HEK293 (cell line): ENCODE data around the gene GMDS.
"Not testable (repeated sequence)": the region's sequence is repeated elsewhere in the genome, so short reads cannot be mapped to it uniquely, and the experiment has no call there.

ENCODE experiments used
- CTCF ChIA-PET: fragments of 350-600 bp; formaldehyde crosslinking; extraction: SDS; loops from one replicate; lab custom pipeline; 2021; ENCODE audit warnings: antibody characterized with exemption; lab: Yijun Ruan, JAX
- POLR2A ChIA-PET: fragments of 300-600 bp; formaldehyde crosslinking; extraction: SDS; loops from one replicate; lab custom pipeline; 2020; ENCODE audit warnings: antibody characterized with exemption, inconsistent platforms; lab: Yijun Ruan, JAX
- H3K27ac ChIP-seq: fragments of 200-500 bp; sonication (Bioruptor generic); 2 replicates; pipeline ENCODE4 v1.5.1; 2014; ENCODE audit warnings: low read depth, low read length, control low read depth, inconsistent platforms; ENCODE audit errors: extremely low read depth
- H3K36me3 ChIP-seq, 2 experiments: fragments of 200-500 bp in 1 of 2; sonication (Bioruptor generic) in 1 of 2; 1 replicate in 1 of 2; 2 replicates in 1 of 2; pipeline ENCODE4 v1.5.1; 2014 to 2017; ENCODE audit warnings: inconsistent platforms in 2 of 2, low read length in 2 of 2; ENCODE audit not compliant: control insufficient read depth in 2 of 2, insufficient read depth in 1 of 2
- H3K4me1 ChIP-seq: fragments of 200-500 bp; sonication (Bioruptor generic); 2 replicates; pipeline ENCODE4 v1.5.1; 2014; ENCODE audit warnings: mild to moderate bottlenecking, low read length, inconsistent platforms; ENCODE audit not compliant: control insufficient read depth, insufficient read depth
- H3K4me3 ChIP-seq: 2 replicates; pipeline ENCODE4 v1.5.1; 2011; ENCODE audit warnings: low read depth, mild to moderate bottlenecking, control low read depth, low read length, moderate library complexity
- H3K9me3 ChIP-seq: fragments of 200-500 bp; sonication (Bioruptor generic); 2 replicates; pipeline ENCODE4 v1.5.1; 2014; ENCODE audit warnings: low read depth, low read length, inconsistent platforms; ENCODE audit not compliant: control insufficient read depth, insufficient read depth
- ELK4 ChIP-seq: IDR thresholded peaks from 2 replicates; pipeline ENCODE4 v1.6.1; 2011; ENCODE audit warnings: mild to moderate bottlenecking, low read depth, low read length, borderline replicate concordance
- FEZF1 ChIP-seq: fragments of 450-650 bp; formaldehyde crosslinking; IDR thresholded peaks from 2 replicates; pipeline ENCODE4 v1.5.1; 2016; ENCODE audit warnings: missing biosample characterization, missing genetic modification characterization
- KLF1 ChIP-seq: fragments of 450-650 bp; formaldehyde crosslinking; IDR thresholded peaks from 2 replicates; pipeline ENCODE4 v1.5.1; 2016; ENCODE audit warnings: missing biosample characterization, missing genetic modification characterization
- OSR2 ChIP-seq: fragments of 450-650 bp; formaldehyde crosslinking; IDR thresholded peaks from 2 replicates; pipeline ENCODE4 v1.5.1; 2016; ENCODE audit warnings: missing biosample characterization, missing genetic modification characterization
- PRDM6 ChIP-seq: fragments of 450-650 bp; formaldehyde crosslinking; IDR thresholded peaks from 2 replicates; pipeline ENCODE4 v1.5.1; 2017; ENCODE audit warnings: missing biosample characterization, missing genetic modification characterization
- SCRT2 ChIP-seq: fragments of 450-650 bp; formaldehyde crosslinking; IDR thresholded peaks from 2 replicates; pipeline ENCODE4 v1.5.1; 2016; ENCODE audit warnings: missing biosample characterization, missing genetic modification characterization
- SP2 ChIP-seq: fragments of 450-650 bp; formaldehyde crosslinking; IDR thresholded peaks from 2 replicates; pipeline ENCODE4 v1.5.1; 2016; ENCODE audit warnings: missing biosample characterization, missing genetic modification characterization
- ZNF10 ChIP-seq: fragments of 450-650 bp; formaldehyde crosslinking; IDR thresholded peaks from 2 replicates; pipeline ENCODE4 v1.5.1; 2017; ENCODE audit warnings: missing biosample characterization, missing genetic modification characterization
- ZNF169 ChIP-seq: fragments of 450-650 bp; formaldehyde crosslinking; IDR thresholded peaks from 2 replicates; pipeline ENCODE4 v1.5.1; 2016; ENCODE audit warnings: missing biosample characterization, missing genetic modification characterization
- ZNF280C ChIP-seq: fragments of 450-650 bp; formaldehyde crosslinking; IDR thresholded peaks from 2 replicates; pipeline ENCODE4 v1.5.1; 2016; ENCODE audit warnings: missing biosample characterization, missing genetic modification characterization
- ZNF280D ChIP-seq: fragments of 450-650 bp; formaldehyde crosslinking; IDR thresholded peaks from 2 replicates; pipeline ENCODE4 v1.5.1; 2016; ENCODE audit warnings: missing biosample characterization, missing genetic modification characterization
- ZNF398 ChIP-seq: fragments of 450-650 bp; formaldehyde crosslinking; IDR thresholded peaks from 2 replicates; pipeline ENCODE4 v1.5.1; 2017; ENCODE audit warnings: missing biosample characterization, missing genetic modification characterization
- ZNF513 ChIP-seq: fragments of 450-650 bp; IDR thresholded peaks from 2 replicates; pipeline ENCODE4 v1.5.1; 2018; ENCODE audit warnings: missing biosample characterization, missing genetic modification characterization
- ZNF776 ChIP-seq: fragments of 450-650 bp; formaldehyde crosslinking; IDR thresholded peaks from 2 replicates; pipeline ENCODE4 v1.5.0; 2017; ENCODE audit warnings: missing biosample characterization, missing genetic modification characterization, borderline replicate concordance
- ZSCAN16 ChIP-seq: fragments of 450-650 bp; formaldehyde crosslinking; IDR thresholded peaks from 2 replicates; pipeline ENCODE4 v1.5.1; 2016; ENCODE audit warnings: missing biosample characterization, missing genetic modification characterization

The GMDS gene

GRCh38 chr6:1691828-1692227, 553.6 kb downstream of the GMDS start:
- H3K9me3 ChIP-seq, H3K4me1 ChIP-seq, H3K27ac ChIP-seq, POLR2A ChIA-PET, H3K4me3 ChIP-seq, H3K36me3 ChIP-seq, CTCF ChIA-PET: not testable (repeated sequence)
- TF ChIP-seq ZNF10 = peak; percentile 70; the same call in 1 of the 2 replicates

GRCh38 chr6:1690656-1691055, 554.7 kb downstream of the GMDS start:
- POLR2A ChIA-PET, H3K36me3 ChIP-seq, H3K27ac ChIP-seq, H3K4me3 ChIP-seq, H3K9me3 ChIP-seq: not testable (repeated sequence)
- peaks cover 17% of the 10 kb centered on the region for H3K4me1 ChIP-seq
- CTCF ChIA-PET = interaction anchor here (0.9 to 1.8 kb wide), 2 partner anchors 79 to 673 kb away, joined by 3 read pairs; no protein-coding TSS in a partner anchor

GRCh38 chr6:1689141-1689540, 556.3 kb downstream of the GMDS start:
- no peak overlapping the region for H3K4me3 ChIP-seq
- H3K36me3 ChIP-seq = no peaks in the 10 kb centered on the region
- 0 out of 2 replicates have a peak, but pooled peaks have one; percentile 11 for TF ChIP-seq PRDM6 (tag by site-specific recombination)
- TF ChIP-seq OSR2 (tag by site-specific recombination) = no peak
- no peak for TF ChIP-seq SP2 (tag by site-specific recombination)
- peak; percentile 61; the same call in 1 of the 2 replicates for TF ChIP-seq KLF1 (tag by site-specific recombination)
- TF ChIP-seq ZNF513 (tag by site-specific recombination) = 0 out of 2 replicates have a peak, but pooled peaks have one; percentile 34
- no peak for TF ChIP-seq ELK4
- ChIA-PET CTCF (interaction anchor here (1.1 to 1.2 kb wide), 2 partner anchors 8 to 10 kb away, joined by 5 read pairs; no protein-coding TSS in a partner anchor), POLR2A (no interaction called here)
- no peaks in the 10 kb centered on the region; the same call in 1 of the 2 replicates for H3K9me3 ChIP-seq
- no peak overlapping the region for H3K27ac ChIP-seq
- H3K4me1 ChIP-seq = peaks cover 18% of the 10 kb centered on the region

GRCh38 chr6:1688396-1688795, 557.0 kb downstream of the GMDS start:
- H3K9me3 ChIP-seq = no peaks in the 10 kb centered on the region; the same call in 1 of the 2 replicates
- no peak overlapping the region for H3K27ac ChIP-seq
- ChIA-PET POLR2A (no interaction called here), CTCF (interaction anchor here (0.6 to 1.2 kb wide), 5 partner anchors 9 to 181 kb away, joined by 3 to 5 read pairs (median 3); no protein-coding TSS in a partner anchor)
- no peak overlapping the region for H3K4me3 ChIP-seq
- TF ChIP-seq ZNF280D (tag by site-specific recombination) (no peak), ZNF169 (no peak), ZSCAN16 (no peak), ZNF280C (no peak), ZNF776 (no peak), ZNF398 (tag by site-specific recombination) (no peak), FEZF1 (no peak), SCRT2 (tag by site-specific recombination) (no peak)
- no peaks in the 10 kb centered on the region for H3K36me3 ChIP-seq
- peaks cover 18% of the 10 kb centered on the region for H3K4me1 ChIP-seq
